Sciatic nerve (tissue), 2 donors: Measurements from ENCODE around the gene EEF2KMT. TPM values are rescaled to one million over a fixed set of nuclear protein-coding genes. Genes with fewer than 3 reads are reported as not detected.
"Not testable (repeated sequence)": the region's sequence is repeated elsewhere in the genome, so short reads cannot be mapped to it uniquely, and the experiment has no call there.

Source experiments
- ATAC-seq: fragments of 200-7000 bp; cut with Tn5 transposase; one replicate; pipeline ENCODE4 v1.9.1; 2020; ENCODE audit warnings: mild to moderate bottlenecking, moderate library complexity
- DNase-seq: peaks from one replicate; pipeline ENCODE4 v3.0.0-alpha.2; 2020; ENCODE audit warnings: low spot score
- intact Hi-C: fragments of 100-400 bp; cut with DNase I; formaldehyde crosslinking; loops from one replicate; pipeline ENCODE4 v1.14.2; 2022
- total RNA-seq: library from RNA; stranded (reverse); fragmentation: NEBNext Ultra II Directional; extraction: Animal tissue kit (Norgen Biotek cat#: 25700); gene quantifications from one replicate; pipeline ENCODE4 v1.2.1, GENCODE V29; 2021
- donor health status: DM: no; HTN: no; CAD: no.
- donor health status: DM: no; HTN: no; CAD: no.

Gene EEF2KMT
- total RNA-seq, 1 donor from 2014 or later, result 7.8 TPM

- DNase-seq, result peak; percentile 92
- intact Hi-C loops, result not testable (repeated sequence)
Measured at GRCh38 chr16:5098221-5099159, 895 bp upstream of the EEF2KMT start.

GRCh38 chr16:5097061-5097469 is 530 bp downstream of the EEF2KMT start:
- ATAC-seq, DNase-seq, intact Hi-C loops: not testable (repeated sequence)

More at GRCh38 chr16:5098221-5099159, 895 bp upstream of the EEF2KMT start:
- not testable (repeated sequence) for ATAC-seq

- DNase-seq, ATAC-seq, intact Hi-C loops: not testable (repeated sequence)
Measured at GRCh38 chr16:5096437-5097060, 1.0 kb downstream of the EEF2KMT start.

GRCh38 chr16:5095145-5095830 is 2.3 kb downstream of the EEF2KMT start:
- intact Hi-C loops, DNase-seq, ATAC-seq: not testable (repeated sequence)

- ATAC-seq, DNase-seq, intact Hi-C loops: not testable (repeated sequence)
Measured at GRCh38 chr16:5093746-5094145, 3.8 kb downstream of the EEF2KMT start.

- ATAC-seq, intact Hi-C loops, DNase-seq: not testable (repeated sequence)
Measured at GRCh38 chr16:5093081-5093480, 4.5 kb downstream of the EEF2KMT start.

- DNase-seq, ATAC-seq, intact Hi-C loops: not testable (repeated sequence)
Measured at GRCh38 chr16:5090592-5090991, 7.0 kb downstream of the EEF2KMT start.

- ATAC-seq, DNase-seq, intact Hi-C loops: not testable (repeated sequence)
Measured at GRCh38 chr16:5089911-5090555, 7.6 kb downstream of the EEF2KMT start.

- ATAC-seq, DNase-seq, intact Hi-C loops: not testable (repeated sequence)
Measured at GRCh38 chr16:5088936-5089335, 8.7 kb downstream of the EEF2KMT start.

GRCh38 chr16:5088086-5088790 is 9.4 kb downstream of the EEF2KMT start:
- ATAC-seq, DNase-seq, intact Hi-C loops: not testable (repeated sequence)

GRCh38 chr16:5085716-5086115 is 11.9 kb downstream of the EEF2KMT start:
- ATAC-seq, intact Hi-C loops, DNase-seq: not testable (repeated sequence)

GRCh38 chr16:5084802-5085201 is 12.8 kb downstream of the EEF2KMT start:
- DNase-seq, intact Hi-C loops, ATAC-seq: not testable (repeated sequence)

GRCh38 chr16:5084099-5084731 is 13.4 kb downstream of the EEF2KMT start:
- intact Hi-C loops, DNase-seq, ATAC-seq: not testable (repeated sequence)

- DNase-seq, ATAC-seq, intact Hi-C loops: not testable (repeated sequence)
Measured at GRCh38 chr16:5083646-5084045, 13.9 kb downstream of the EEF2KMT start.

- ATAC-seq, DNase-seq, intact Hi-C loops: not testable (repeated sequence)
Measured at GRCh38 chr16:5080996-5081395, 16.6 kb downstream of the EEF2KMT start.

GRCh38 chr16:5080461-5080860 is 17.1 kb downstream of the EEF2KMT start:
- ATAC-seq, intact Hi-C loops: not testable (repeated sequence)

GRCh38 chr16:5078626-5079025 is 19.0 kb downstream of the EEF2KMT start:
- intact Hi-C loops, result no loop called here
- DNase-seq, result no peak
- ATAC-seq, result no peak

More at GRCh38 chr16:5080461-5080860, 17.1 kb downstream of the EEF2KMT start:
- not testable (repeated sequence) for DNase-seq
